AG09309 (cell line): ENCODE data around the gene AGMO.

ENCODE experiments used
- DNase-seq: peaks from one replicate; pipeline ENCODE4 v3.0.0-alpha.2; 2010; ENCODE audit warnings: low read depth
- H3K4me3 ChIP-seq: 2 replicates; pipeline ENCODE4 v1.5.1; 2011; ENCODE audit warnings: mild to moderate bottlenecking, low read depth, low read length, moderate library complexity; ENCODE audit not compliant: control insufficient read depth
- TF ChIP-seq, protein P1 (sequence below): IDR thresholded peaks from 2 replicates; pipeline ENCODE4 v1.5.1; 2011; ENCODE audit warnings: mild to moderate bottlenecking, low read depth, low read length, inconsistent platforms; ENCODE audit not compliant: insufficient read depth, control insufficient read depth; ENCODE audit errors: missing control alignments

AGMO gene

DNA sequence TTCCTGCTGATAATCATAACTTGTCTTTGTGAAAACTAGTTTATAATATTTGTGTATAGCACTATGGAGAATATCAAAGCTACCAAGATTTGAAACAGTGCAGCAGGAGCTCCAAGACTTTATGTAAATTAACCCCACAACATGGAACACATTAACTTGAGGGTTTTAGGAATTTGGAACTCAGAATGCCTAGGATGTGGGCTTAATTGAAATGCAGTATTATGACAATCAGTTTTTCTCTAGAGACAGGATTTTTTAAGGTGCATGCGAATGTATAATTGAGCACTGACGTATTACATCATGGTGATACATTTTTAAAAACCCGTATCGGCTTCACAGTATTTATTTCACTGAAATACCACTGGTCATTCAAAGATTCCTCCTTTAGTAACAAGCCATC, 346.2 kb downstream of the AGMO start:
- no peak for DNase-seq
- TF ChIP-seq, protein P1, sequence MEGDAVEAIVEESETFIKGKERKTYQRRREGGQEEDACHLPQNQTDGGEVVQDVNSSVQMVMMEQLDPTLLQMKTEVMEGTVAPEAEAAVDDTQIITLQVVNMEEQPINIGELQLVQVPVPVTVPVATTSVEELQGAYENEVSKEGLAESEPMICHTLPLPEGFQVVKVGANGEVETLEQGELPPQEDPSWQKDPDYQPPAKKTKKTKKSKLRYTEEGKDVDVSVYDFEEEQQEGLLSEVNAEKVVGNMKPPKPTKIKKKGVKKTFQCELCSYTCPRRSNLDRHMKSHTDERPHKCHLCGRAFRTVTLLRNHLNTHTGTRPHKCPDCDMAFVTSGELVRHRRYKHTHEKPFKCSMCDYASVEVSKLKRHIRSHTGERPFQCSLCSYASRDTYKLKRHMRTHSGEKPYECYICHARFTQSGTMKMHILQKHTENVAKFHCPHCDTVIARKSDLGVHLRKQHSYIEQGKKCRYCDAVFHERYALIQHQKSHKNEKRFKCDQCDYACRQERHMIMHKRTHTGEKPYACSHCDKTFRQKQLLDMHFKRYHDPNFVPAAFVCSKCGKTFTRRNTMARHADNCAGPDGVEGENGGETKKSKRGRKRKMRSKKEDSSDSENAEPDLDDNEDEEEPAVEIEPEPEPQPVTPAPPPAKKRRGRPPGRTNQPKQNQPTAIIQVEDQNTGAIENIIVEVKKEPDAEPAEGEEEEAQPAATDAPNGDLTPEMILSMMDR = no peak
- no peak overlapping the region for H3K4me3 ChIP-seq

DNA sequence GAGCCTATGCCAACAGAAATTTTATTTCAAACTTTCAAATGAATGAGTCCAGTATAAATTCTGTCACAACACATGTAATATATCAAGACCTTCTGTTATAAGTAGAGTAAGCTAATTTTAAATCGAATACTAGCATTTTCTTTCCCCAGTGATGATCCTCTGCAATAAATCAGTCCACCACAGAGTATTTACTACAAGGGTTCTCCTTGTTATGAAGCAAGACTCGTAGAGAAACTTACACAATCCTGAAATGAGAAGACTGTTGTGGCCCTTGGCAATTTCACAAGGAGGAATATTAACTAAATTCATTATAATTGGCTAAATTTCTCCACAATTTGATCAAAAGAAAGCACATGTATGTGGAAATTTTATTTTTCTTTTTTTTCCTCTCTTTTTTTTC, 346.8 kb downstream of the AGMO start:
- peak; percentile 3 for DNase-seq
- TF ChIP-seq, protein P1 = no peak
- H3K4me3 ChIP-seq = no peak overlapping the region

DNA sequence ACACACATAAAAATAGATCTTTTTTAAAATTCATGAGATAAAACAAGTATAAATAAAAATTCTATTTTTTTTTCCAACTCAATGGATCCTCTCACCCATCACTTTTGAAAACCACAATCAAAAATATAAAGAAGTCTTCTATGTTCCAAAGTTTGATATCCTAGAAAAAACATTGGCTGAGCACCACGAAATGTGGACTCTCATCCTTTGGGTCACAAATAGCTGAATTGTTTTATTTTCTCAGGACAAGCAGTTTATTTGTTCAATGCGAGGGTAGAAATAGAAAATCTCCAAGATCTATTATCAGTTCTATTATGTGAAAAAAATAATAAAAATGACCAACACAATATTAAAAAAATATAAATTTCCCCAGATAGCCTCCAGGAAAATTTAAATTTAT, 348.7 kb downstream of the AGMO start:
- TF ChIP-seq, protein P1 = no peak

DNA sequence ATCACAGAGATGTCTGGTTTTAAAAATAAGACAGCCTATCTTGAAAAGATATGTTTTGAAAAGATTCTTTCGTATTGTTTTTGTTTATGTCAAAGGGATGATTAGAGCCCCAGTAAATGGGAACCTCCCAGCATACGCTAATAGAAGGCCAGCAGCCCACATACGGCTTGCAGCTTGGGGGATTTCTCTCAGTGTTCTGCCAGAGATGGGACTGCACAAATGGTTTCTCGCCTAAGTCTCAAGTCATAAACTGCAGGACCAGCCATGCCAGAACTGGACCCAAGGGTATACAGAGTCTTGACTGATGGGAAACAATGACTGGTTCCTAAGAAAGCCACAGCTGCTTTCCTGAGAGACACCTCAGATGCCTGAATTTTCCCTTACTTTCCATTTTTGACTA, 352.4 kb downstream of the AGMO start:
- no peak for DNase-seq
- no peak overlapping the region for H3K4me3 ChIP-seq
- TF ChIP-seq, protein P1 = no peak

More for the DNA sequence above, 348.7 kb downstream of the AGMO start:
- no peak overlapping the region for H3K4me3 ChIP-seq
- no peak for DNase-seq

DNA sequence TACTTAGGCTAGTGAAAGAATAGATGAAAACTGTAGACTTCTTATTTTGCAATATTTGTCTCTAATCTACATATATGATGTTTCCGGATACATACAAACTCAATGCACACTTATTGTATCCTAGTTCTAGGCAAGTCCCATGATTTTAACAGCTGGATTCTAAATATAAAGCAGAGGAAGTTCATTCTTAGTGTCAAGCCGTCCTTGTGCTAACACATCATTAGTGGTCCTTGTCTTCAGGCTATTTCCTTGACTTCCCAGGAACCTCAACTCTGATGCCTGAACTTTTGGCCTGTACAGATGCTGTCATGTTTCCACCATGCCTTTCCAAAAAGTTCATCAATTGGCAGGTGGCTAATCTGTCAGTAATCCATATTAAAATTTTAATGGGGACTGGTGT, 357.4 kb downstream of the AGMO start:
- H3K4me3 ChIP-seq = no peak overlapping the region
- no peak for DNase-seq
- TF ChIP-seq, protein P1 = no peak

DNA sequence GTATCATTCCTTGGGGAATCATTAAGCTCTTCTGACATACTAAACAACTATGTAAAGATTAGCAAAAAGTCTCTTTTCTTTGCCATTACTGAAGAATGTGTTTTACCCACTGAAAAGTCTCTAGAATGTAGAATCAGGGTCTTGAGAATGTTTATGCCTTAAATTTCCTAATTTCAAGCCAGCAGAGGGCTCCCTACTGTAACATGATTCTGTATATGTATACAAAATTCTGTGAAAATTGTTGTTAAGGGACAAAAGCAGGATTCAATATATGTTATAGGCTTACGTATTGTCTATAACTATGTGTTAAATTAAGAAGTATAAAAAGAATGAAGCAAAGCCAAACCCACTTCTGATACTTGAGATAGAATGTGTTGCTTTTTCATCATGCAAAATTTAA, 362.3 kb downstream of the AGMO start:
- TF ChIP-seq, protein P1 = peak; percentile 24
- DNase-seq = no peak
- no peak overlapping the region for H3K4me3 ChIP-seq
